ENCODE measurements around the gene NOL7. TPM values are rescaled to one million over a fixed set of nuclear protein-coding genes. Genes with fewer than 3 reads are reported as not detected.

NOL7 gene
- total and polyA plus RNA-seq, 2 of the 4 experiments (the other 2 are of a cell fraction): 21.3 to 34.5 TPM

- Histone ChIP-seq H4K91ac (ENCODE audit: insufficient read depth, low read depth, low read length) (no peak overlapping the region), H4K8ac (ENCODE audit: low read depth in 2 of 2, low read length in 2 of 2) (no peak overlapping the region), H4K5ac (ENCODE audit: low read depth, low read length) (no peak overlapping the region), H2AK5ac (ENCODE audit: low read depth, low read length) (no peak overlapping the region), H2AFZ (replicated peaks; ENCODE audit: low read length, poor library complexity) (no peak overlapping the region), H3K23ac (ENCODE audit: low read depth, low read length) (no peak overlapping the region), H2BK5ac (ENCODE audit: low read depth, low read length, poor library complexity, severe bottlenecking) (no peak overlapping the region), H2BK20ac (ENCODE audit: low read depth, low read length) (no peak overlapping the region), H3K4ac (ENCODE audit: low read depth, low read length) (no peak overlapping the region), H3K27ac (ENCODE audit: insufficient read depth, low read length) (no peak overlapping the region), H3K56ac (ENCODE audit: extremely low read depth, insufficient read depth, low read length) (no peak overlapping the region), H3K36me3 (ENCODE audit: control insufficient read depth, insufficient read depth, low read length) (no peaks in the 10 kb centered on the region), H3K4me3 (ENCODE audit: insufficient read depth, low read depth, low read length) (no peak overlapping the region), H3K4me2 (ENCODE audit: low read depth, low read length) (no peak overlapping the region), H3K9me3 (ENCODE audit: control insufficient read depth, insufficient read depth, low read length) (no peaks in the 10 kb centered on the region), H3K18ac (ENCODE audit: low read depth, low read length) (no peak overlapping the region), H3K9me1 (ENCODE audit: insufficient read depth, low read length) (no peaks in the 10 kb centered on the region; the same call in 1 of the 2 replicates), H3K4me1 (ENCODE audit: control insufficient read depth, insufficient read depth, low read length) (no peaks in the 10 kb centered on the region), H2AK9ac (replicated peaks; ENCODE audit: low read depth, low read length, poor library complexity) (no peak overlapping the region), H3K9ac (ENCODE audit: low read depth, low read length) (no peak overlapping the region), H3K79me1 (ENCODE audit: low read depth in 1 of 2, low read length in 2 of 2) (no peaks in the 10 kb centered on the region), H2BK120ac (ENCODE audit: low read depth, low read length) (no peak overlapping the region), H4K20me1 (ENCODE audit: insufficient read depth, low read length) (no peaks in the 10 kb centered on the region), H2BK15ac (ENCODE audit: low read depth, low read length) (no peak overlapping the region), H3K27me3 (ENCODE audit: control insufficient read depth, insufficient read depth, low read length) (peaks cover 24% of the 10 kb centered on the region), H3K14ac (replicated peaks; ENCODE audit: low read depth, low read length) (no peak overlapping the region)
- ChIA-PET POLR2A (ENCODE audit: unreplicated experiment) (no interaction called here), CTCF (no interaction called here)
- DNase-seq (no peak), ATAC-seq (ENCODE audit: low read depth) (no peak)
- no peak for TF ChIP-seq USF2 (IDR thresholded peaks at IDR 0.05; ENCODE audit: low read depth, low read length)
- no peak for TF ChIP-seq CEBPB (IDR thresholded peaks at IDR 0.05; ENCODE audit: low read depth, low read length)
- TF ChIP-seq NFE2L2 (IDR thresholded peaks at IDR 0.05; ENCODE audit: low read depth, low read length): no peak
- TF ChIP-seq RFX5 (IDR thresholded peaks at IDR 0.05; ENCODE audit: low read depth, low read length): no peak
- BruUV-seq (replicated peaks): no TSS peak
- in situ Hi-C loops (cut with MboI; ENCODE audit: low sequenced_read_pairs): no loop called here
- dilution Hi-C loops (cut with HindIII; ENCODE audit: low sequenced_read_pairs, unreplicated experiment): no loop called here
- intact Hi-C loops (cut with micrococcal nuclease): no loop called here
- no CpG with 5 or more reads among the region's 3 CpGs for WGBS, 2 experiments (ENCODE audit: extremely low coverage in 2 of 2, insufficient read length in 1 of 2)
Measured at GRCh38 chr6:13566500-13566899, 48.6 kb upstream of the NOL7 start.

Data from IMR-90 (cell line).